HG03139 (cell line): ENCODE results near the gene HOXA7.

Experiments used
- ATAC-seq: cut with Tn5 transposase; IDR thresholded peaks from one replicate; pipeline ENCODE4 v1.9.1; 2021; ENCODE audit not compliant: unreplicated experiment

Gene HOXA7

DNA sequence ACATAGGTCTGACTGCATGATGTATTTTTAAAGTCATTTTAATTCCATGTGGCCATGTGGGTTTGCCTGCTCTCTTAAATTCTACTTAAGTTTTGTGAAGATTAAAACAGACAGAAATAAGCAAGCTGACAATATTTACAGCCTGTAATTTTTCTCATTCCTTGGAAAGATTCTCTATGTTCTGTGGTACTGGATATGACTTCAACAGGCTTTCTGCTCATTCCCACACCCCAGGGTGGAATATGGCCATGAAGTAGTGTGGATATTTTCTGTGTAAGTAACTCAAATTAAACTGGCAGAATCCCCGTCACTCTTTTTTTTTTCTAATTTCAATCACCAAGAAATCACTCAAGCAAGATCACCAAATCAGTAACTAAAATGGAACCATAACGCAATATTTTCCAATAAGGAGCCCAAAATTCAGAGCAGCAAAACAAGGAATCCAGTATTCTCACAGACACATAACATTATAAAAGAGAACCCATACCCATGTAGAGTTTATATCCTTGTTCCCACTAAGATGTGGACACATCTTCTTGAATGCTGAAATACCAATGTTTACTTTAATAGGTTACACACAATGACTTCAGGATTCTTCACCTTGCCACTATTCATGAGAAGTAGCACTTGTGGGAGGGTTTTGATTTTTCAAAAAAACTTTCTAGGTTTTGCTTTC, 18.7 kb downstream of the HOXA7 start:
- ATAC-seq: no peak

DNA sequence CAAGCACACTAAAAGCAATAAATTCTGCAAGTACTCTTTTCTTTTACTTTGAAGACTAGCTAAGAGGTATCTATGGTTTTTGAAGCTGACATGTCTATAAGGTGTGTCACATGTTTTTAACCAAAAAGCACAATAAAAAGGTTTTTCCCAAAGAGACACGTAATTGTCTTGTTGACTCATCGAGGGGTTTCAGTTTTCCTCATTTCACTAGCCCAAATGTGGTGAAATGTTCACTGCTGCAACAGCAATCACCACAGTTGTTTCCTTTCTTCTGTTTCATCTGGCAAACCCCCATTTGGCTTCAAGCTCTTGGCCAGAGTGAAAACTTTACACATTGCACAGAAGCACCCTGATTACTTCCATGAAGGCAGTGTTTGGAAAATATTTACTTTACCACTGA, 22.1 kb downstream of the HOXA7 start:
- no peak for ATAC-seq

DNA sequence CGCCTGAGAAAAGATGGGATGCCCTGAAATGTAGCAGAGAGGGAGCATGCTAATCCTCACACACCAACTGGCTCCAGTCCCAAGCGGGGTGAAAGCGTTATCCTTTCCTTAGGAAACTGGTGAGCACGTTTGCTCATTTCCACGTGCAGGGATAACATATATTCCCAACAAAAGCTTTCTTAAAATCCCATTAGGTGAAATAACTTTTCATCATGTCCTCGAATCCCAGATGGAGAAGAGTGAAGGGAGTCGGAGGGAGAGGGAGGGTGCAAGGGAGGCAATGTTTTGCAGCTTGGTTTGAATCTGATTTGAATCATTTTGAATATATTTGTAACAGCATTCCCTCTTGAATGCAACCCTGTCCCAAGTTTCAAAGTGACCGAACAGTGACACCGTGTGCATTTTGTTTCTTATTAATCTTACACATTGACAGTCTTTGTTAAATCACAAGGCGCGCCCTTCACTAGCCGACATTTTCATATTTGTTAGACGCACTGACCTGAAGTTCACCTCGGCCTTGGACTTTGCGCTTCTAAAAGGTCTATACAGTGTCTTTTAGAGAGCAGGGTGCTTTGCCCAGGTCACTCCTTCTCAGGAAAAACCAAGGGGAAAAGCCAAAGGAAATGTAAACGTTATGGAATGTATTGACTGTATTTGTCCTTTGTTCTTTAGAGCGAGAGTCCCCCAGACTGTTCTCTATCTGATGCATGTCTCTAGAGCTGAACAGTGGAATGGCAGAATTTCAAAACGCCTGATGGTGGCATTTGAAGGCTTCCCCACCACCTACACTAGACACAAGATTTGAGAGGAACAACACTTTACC, 22.9 kb downstream of the HOXA7 start:
- ATAC-seq: no peak

DNA sequence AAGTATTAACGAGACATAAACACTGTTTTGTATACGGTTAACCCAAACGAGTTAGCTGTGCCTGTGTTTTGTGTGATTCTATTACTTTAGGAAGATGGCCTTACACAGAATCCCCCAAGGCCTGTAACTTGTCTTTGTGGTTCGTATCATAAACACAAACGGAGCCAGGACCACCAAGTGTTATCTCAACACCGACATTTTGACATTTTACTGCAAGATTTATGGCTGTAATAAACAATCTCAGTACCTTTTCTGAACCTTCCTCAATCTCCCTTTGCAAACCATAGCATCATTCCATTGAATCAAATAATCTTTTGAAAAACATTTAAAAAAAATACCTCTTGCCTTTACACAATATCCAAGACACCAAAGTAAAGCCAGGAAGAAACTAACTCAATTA, 23.5 kb downstream of the HOXA7 start:
- ATAC-seq: no peak

DNA sequence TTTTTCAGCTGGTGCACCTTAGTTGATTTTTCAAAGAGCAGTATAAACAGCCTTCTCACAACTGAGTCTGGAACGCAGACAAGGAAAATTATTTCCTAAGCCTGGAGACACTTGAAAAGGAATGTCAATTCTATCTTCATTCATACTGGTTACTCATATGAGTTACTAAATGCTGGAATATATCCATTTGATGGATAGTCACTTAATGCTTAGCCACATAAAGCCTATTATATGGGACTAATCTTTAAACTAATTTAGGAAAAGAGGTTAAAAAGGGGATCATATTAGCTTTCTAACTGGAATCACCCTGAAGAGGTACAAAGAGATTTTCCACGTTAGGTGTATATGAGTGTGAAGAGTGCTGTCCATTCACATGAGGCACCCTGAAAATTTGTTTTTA, 24.3 kb downstream of the HOXA7 start:
- ATAC-seq: no peak

DNA sequence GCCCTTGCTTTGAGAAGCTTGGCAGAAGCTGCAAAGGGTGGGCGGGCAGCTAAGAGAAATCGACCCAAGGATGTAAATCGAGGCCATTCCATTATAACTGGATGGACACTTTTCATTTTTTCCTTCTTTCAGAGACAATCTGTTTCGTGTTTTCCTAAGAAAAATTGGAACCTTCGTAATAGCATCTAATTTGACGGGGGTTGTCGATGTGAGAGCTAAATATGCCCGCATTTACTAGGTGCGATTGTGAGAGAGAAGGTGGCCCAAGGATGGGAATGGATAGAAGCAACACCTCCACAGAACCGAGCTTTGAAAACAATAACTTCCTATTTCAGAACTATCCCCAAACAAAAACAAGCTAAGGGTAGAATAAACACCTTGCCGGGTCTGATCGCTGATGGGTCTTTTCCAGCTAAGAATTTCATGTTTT, 25.1 kb downstream of the HOXA7 start:
- no peak for ATAC-seq

DNA sequence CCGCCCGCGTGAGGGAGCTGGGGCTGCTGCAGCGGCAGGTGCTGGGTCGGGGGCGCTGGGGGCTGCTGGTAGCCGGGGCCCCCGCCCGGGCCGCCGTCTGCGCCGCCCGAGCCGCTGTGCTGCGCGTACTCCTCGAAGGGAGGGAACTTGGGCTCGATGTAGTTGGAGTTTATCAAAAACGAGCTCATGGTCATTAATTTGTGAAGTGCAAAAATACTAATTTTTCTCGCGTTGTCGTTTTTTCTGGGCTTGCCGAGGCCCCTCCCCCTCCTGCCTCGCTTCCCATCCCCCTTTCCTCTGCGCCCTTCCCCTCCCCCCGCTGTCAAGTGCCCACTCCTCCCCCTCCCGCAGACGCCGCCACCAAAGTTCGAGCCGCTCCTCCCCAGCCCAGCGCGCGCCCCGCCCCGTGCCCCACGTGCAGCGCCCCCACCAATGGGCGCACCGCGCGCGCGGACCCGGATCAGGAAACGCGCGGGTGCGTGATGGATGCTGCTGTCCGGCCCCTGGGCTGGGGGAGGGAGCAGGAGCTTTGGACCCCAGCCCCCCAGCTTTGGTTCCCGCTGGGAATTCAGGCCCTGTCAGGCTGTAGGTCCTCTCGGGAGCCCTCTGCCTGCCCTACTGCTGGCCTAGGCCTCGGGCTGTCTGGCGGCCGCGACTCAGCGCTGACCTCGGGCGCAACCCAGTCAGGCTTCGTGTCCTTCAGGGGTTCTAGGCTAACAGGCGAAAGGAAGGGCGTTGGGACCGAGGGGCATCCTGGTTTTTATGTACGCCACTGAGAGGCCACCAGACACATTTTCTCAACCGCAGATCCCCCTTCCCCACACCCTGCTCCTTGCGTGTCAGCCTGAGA, 25.7 kb downstream of the HOXA7 start, which contains the start of gene HOXA4:
HOXA4 (minus strand) TSS at position 218 of the 850 bp plus-strand sequence; CDS start at position 194, 24 bp downstream.
- ATAC-seq: no peak

DNA sequence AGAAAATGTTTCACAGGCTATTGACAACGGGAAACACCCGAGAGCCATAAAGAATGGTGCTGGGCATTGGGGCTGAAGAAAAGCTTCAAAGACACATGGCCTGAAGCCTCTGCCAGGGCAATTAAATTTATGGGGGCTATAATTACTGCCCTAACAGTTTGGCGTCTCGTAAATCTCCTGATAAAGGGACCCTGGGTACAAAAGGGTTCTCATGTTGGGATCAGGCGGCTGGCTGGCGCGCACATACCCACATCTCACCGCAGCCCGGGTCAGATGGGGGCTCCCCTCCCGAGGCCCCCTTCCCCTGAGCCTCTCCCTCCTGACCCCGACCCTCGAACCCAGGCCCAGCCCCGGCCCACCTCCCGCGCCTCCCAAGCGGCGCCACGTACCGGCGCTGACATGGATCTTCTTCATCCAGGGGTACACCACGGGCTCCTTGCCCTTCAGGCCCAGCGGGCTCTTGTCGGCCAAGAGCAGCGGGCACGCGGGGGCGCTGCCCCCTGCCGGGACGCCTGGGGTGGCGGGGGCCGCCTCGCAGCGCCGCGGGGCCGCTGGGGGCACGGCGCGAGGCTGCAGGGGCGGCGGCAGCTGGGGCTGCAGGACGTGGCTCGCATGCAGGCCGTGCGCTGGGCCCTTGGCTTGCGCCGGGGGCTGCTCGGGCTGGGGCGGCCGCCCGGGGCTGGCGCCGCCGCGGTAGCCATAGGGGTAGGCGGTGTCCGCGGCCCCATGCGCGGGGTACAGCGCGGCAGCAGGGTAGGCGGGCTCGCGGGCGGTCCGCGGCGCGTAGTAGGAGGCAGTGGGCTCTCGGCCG, 26.5 kb downstream of the HOXA7 start:
- no peak for ATAC-seq

DNA sequence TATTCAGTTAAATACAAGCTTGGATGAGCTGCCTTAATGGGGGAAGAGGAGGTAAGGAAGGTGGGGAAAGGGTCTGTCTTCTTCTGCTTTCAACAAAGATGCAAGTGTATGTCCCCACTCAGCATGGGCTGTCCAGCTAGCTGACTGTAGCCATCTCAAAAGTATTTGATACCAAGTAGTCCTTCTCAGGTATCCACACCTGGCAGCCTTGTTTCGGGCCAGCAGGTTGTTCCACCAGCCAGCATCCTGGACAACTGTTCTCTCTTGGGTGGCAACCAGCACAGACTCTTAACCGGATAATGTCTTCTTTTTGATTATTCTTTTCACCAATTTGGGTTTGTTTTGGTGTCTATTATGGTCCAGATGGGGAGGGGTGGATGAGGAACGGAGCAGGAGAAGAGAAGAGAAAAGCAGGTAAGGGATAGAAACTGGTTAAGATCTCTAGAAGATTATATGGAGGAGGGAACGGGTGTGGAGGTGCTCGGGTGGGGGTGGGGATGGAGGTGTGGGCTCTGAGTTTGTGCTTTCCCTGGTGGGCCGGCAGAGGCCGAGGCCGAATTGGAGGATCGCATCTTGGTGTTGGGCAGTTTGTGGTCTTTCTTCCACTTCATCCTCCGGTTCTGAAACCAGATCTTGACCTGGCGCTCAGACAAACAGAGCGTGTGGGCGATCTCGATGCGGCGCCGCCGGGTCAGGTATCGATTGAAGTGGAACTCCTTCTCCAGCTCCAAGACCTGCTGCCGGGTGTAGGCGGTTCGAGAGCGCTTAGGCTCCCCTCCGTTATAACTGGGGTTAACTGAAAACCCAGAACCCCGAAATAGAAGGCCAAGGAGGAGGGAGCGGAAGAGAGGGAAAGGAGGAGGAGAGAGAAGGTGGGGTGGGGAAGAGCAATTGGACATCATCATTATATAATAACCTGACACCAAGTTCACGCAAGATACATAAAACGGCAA, 27.4 kb downstream of the HOXA7 start:
- ATAC-seq: no peak

DNA sequence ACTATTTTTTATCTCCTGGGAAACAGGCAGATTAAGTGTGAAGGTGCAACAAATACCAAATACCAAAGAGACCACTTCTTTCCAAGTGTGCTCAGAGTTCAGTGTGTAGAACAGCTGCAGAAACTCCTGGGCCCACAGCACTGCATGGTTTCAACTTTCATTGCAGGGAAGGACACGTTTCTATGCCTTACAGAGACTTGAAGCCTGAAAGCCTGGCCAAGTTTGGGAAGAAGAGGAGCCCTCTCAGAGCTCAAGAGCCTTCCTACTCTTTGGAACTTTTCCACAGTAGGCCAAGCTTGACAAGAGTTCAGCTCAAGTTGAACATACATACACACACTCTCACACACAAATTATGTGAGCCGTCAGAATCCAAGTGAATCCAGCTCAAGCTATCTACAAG, 28.4 kb downstream of the HOXA7 start:
- no peak for ATAC-seq

DNA sequence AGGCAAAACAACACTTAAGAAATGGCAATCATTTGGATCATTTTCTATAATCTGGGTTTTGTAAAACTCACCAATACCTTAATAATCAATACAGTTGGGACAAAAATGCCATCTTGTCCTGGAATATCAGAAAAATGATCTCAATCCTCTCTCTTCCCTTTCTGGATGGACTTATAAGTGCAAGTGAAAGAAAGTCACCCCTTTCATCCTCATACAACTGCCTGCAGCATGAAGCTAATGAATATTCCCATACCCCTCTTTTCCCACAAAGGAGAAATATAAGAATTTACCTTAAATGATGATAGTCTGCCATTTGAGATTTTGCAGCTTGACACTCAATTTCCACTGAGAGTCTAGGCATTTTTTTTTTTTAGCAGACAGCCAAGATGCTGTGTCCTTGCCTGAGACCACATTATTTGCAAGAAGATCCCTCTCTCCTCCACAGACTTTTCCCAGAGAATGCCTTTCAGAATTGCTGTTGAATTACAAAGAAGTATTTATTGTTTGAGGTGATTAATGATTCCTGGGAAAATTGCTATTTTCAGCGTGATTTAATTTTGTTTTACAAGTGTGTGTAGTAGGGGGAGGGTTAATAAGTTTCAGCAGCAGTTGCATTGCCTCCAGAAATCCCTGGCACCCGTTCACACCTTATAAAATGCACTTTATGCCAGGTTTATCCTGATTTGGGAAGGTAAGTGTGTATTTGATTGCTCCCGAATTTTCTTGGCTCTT, 29.7 kb downstream of the HOXA7 start:
- ATAC-seq: no peak

DNA sequence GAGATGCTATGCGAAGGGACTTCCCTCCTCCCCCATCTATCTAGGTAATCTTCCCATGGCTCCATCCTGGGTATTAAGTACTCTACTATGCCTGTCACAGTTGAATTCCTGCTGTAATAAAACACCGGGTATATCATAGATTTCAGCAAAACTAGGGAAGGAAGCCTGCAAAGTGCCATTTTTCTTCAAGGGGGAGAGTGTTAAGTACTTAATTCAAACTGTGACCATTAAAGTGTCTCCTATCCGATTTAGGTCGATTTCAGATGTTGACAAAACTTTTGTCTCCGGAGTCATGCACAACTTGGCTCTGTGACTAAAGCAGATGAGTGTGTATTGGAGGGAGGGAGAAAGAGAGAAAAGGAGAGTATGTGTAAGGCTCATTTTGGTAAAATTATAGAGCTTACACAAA, 30.5 kb downstream of the HOXA7 start:
- no peak for ATAC-seq

DNA sequence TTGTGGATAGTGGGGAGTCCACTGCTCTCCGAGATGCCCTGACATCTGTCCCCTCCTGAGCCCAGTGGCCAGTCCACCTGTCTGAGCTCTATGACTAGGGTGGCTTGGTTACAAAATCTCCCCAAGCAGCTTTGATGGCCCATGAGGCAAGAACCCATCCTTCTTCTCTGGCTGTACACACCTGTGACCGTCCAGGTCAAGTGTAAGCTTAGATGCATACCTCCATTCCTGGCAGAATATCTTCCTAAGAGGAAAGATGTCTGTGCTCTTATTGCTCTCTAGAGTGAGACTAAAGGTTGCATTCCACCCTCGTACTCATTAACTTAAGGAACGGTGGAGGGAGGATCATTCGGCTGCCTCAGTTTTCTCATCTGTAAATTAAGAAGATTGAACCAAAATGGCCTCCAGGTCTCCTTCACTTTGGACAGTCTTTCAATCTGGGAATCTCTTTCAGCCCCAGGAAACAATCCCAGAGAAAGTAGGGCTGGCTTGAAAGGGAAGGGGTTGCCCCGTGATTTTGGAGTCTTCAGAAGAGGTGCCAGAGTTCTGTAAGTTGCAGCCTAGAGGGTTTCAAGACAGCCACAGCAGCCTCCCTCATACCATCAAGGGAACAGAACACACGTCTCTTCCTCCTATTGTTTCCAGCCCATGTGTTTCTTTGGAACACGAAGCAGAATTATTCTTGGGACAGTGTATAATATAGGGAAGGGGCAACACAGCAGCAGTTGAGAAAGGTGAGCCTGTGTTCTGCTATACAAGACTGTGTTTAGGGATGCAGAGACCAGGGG, 31.4 kb downstream of the HOXA7 start:
- no peak for ATAC-seq

DNA sequence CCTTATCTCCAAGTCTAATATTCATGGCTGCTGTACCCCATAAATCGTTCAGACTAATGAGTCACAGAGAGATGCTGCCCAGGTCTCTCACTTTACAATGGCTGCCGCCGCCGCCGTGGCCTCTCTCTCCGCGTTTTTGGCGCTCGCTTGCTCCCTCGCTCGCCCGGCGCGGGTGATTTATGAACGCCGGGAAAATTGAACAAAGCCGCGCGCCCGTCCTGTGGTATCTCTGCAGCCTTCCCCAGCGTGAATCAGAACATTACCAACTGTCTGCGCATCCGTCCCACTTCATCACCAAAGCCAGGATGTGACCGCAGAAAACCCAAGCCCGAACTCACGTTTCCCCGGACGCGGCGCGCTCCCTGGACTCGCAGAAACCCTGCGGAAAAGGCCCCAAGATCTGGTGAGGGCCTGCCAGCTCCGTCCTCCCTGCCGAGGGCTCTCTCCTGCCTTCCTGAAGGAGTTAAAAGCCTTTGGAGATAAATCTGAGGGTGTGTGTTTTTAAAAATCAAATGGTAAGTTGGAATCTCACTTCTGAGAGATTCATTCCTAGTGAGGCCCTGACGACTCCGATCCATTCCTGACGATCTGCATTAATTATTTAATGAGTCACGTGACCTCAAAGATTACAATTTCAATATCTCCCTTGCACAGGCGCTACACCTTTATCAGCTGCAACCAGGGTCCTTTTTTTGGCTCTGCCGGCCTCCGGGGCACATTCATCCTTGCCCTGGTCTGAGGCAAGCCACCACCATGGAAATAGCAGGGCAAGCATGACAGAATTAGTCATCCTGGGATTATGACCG, 32.2 kb downstream of the HOXA7 start:
- no peak for ATAC-seq

DNA sequence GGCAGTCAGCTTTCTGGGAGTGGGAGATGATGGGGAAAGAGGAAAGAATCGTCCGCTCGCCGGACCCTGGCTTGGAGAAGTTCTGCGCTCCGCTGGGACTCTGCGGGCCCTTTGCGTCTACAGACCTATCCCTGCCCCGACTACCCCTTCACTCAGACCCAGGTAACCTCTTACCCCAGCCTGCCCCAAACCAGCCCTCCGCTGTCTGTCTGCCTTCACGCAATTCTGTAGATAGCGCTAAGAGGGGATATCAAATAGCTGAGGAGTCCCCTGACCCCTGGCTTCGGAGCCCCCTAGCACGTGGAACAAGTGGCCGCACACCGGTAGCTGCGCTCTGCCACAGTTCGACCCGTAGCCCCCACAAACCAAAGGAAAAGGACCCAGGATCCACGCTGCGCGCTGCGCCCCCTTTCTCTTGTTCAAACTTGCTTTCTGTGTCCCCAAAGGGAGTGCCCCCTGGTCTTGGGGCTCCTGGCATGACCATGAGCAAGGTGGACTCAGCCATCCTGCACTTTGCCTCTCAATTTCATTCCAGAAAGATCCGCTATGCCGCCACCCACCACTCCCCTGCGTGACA, 32.9 kb downstream of the HOXA7 start:
- no peak for ATAC-seq

DNA sequence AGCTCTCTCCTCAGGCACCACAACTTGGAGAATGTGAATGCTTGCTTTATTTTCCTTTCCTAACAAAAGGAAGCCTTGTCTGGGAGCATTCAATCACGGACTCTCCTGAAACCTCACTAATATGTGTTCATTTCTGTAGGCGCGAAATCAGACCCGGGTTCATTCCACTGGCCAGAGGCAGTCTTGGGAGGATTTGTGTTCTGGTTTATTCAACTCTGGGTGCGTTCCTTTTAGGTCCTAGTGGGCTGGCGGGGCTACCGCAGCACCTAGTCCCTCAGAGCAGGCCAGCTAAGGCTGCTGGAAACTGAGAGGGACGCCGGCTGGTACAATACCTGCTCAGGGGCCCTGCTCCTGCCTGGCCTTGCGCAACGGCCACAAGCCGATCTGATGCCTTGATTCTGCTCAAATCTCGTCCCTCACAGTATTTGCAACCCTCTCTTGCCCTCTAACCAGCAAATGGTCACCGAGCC, 33.4 kb downstream of the HOXA7 start:
- ATAC-seq: no peak
